Adrenal gland (tissue), 12 donors: Measurements from ENCODE around the gene LARGE1. TPM values are rescaled to one million over a fixed set of nuclear protein-coding genes. Genes with fewer than 3 reads are reported as not detected.
"Not testable (repeated sequence)": the region's sequence is repeated elsewhere in the genome, so short reads cannot be mapped to it uniquely, and the experiment has no call there.

ENCODE experiments used
- DNase-seq, 7 donors: peaks; one replicate each; pipeline ENCODE4 v3.0.0-alpha.2; 2019 to 2020
- H3K27ac ChIP-seq, 5 donors: fragments of 200-600 bp; sonication (generic) in 4 of 5; 1 replicate in 3 of 5; 2 replicates in 2 of 5; pipeline versions ENCODE4 v1.5.1 to v1.8.0; 2016 to 2020; ENCODE audit warnings: mild to moderate bottlenecking in 1 of 5
- H3K27me3 ChIP-seq: fragments of 200-600 bp; 2 replicates; pipeline ENCODE4 v1.8.0; 2021
- H3K36me3 ChIP-seq, 2 donors: fragments of 200-600 bp; replicated peaks in 1 of 2; 1 replicate in 1 of 2; 2 replicates in 1 of 2; pipeline versions ENCODE4 v1.5.1 to v1.8.0; 2018 to 2022
- H3K4me1 ChIP-seq, 2 donors: fragments of 200-600 bp; replicated peaks in 1 of 2; 1 replicate in 1 of 2; 2 replicates in 1 of 2; pipeline versions ENCODE4 v1.5.1 to v1.8.0; 2018 to 2021
- H3K4me3 ChIP-seq, 4 donors: fragments of 200-600 bp; sonication (generic) in 3 of 4; one replicate each; pipeline ENCODE4 v1.5.1; 2016 to 2018
- H3K9me3 ChIP-seq, 3 donors: fragments of 200-600 bp; sonication (generic) in 1 of 3; replicated peaks in 1 of 3; 1 replicate in 2 of 3; 2 replicates in 1 of 3; pipeline versions ENCODE4 v1.5.1 to v1.8.0; 2016 to 2021
- POLR2A ChIP-seq, 2 donors: fragments of 450-650 bp; IDR thresholded peaks; one replicate each; pipeline ENCODE4 v1.6.1; 2017; ENCODE audit warnings: antibody characterized with exemption in 2 of 2, mild to moderate bottlenecking in 2 of 2, moderate library complexity in 1 of 2
- WGBS, 4 donors: extraction: QIAGEN DNeasy Blood & Tissue Kit in 2 of 4; methylation state at CpG; one replicate each; pipeline versions ENCODE4 v1.1.5 to v1.1.7; 2013 to 2017; 5-methylcytosine and 5-hydroxymethylcytosine counted together
- intact Hi-C, 2 donors: fragments of 100-400 bp; cut with DNase I; formaldehyde crosslinking; loops; one replicate each; pipeline versions ENCODE4 v1.14.1 to v1.15.0; 2022 to 2023
- polyA plus RNA-seq, 3 donors: library from polyadenylated mRNA; stranded (reverse); fragments of 200-250 nt in 2 of 3; fragments of 350-450 nt in 1 of 3; fragmentation: Illumina TruSeq in 1 of 3; extraction: RNeasy Lipid Tissue Mini Kit (QIAGEN cat#74804) in 1 of 3; gene quantifications; one replicate each; pipeline ENCODE4 v1.2.3, GENCODE V29; 2013 to 2014
- total RNA-seq, 9 donors: library from RNA; depleted of rRNA in 4 of 9; stranded (reverse); fragments of >200 nt in 4 of 9; fragments of 120-200 nt in 1 of 9; fragmentation: NEBNext Ultra II Directional in 1 of 9; extraction: Animal tissue kit (Norgen Biotek cat#: 25700) in 1 of 9; gene quantifications; one replicate each; pipeline versions ENCODE4 v1.1.0 to v1.2.4, GENCODE V29; 2013 to 2023
- TF ChIP-seq, protein P1 (sequence below), 6 experiments: fragments of 450-650 bp in 4 of 6; fragments of 200-600 bp in 2 of 6; sonication (generic) in 1 of 6; IDR thresholded peaks; 1 replicate in 5 of 6; 2 replicates in 1 of 6; pipeline versions ENCODE4 v1.5.1 to v1.8.0; 2016 to 2021; ENCODE audit warnings: antibody characterized with exemption in 6 of 6, mild to moderate bottlenecking in 2 of 6, moderate library complexity in 1 of 6
- donor health status: healthy with polysubstance abuse.
- donor health status: Bipolar disorder and iron deficiency.
- donor health status: DM: yes; HTN: yes; CAD: no.
- donor health status: DM: no; HTN: no; CAD: no.
- donor health status: DM: no; HTN: no; CAD: no.
- donor health status: DM: yes; HTN: yes; CAD: no.

Gene LARGE1
- total and polyA plus RNA-seq, 12 donors: 3.4 to 67.6 (median 30.6) TPM

GRCh38 chr22:33860386-33860785 is 59.9 kb downstream of the LARGE1 start:
- no peak overlapping the region for H3K27ac ChIP-seq
- WGBS, 4 donors: 93 to 100% (median 95%) methylated on average over 4 to 8 of the region's 8 CpGs
- intact Hi-C loops: no loop called here
- no peaks in the 10 kb centered on the region for H3K9me3 ChIP-seq
- H3K27me3 ChIP-seq: no peaks in the 10 kb centered on the region
- no peak for TF ChIP-seq POLR2A (IDR thresholded peaks at IDR 0.05)
- TF ChIP-seq, protein P1, sequence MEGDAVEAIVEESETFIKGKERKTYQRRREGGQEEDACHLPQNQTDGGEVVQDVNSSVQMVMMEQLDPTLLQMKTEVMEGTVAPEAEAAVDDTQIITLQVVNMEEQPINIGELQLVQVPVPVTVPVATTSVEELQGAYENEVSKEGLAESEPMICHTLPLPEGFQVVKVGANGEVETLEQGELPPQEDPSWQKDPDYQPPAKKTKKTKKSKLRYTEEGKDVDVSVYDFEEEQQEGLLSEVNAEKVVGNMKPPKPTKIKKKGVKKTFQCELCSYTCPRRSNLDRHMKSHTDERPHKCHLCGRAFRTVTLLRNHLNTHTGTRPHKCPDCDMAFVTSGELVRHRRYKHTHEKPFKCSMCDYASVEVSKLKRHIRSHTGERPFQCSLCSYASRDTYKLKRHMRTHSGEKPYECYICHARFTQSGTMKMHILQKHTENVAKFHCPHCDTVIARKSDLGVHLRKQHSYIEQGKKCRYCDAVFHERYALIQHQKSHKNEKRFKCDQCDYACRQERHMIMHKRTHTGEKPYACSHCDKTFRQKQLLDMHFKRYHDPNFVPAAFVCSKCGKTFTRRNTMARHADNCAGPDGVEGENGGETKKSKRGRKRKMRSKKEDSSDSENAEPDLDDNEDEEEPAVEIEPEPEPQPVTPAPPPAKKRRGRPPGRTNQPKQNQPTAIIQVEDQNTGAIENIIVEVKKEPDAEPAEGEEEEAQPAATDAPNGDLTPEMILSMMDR (IDR thresholded peaks at IDR 0.05): no peak
- no peaks in the 10 kb centered on the region for H3K36me3 ChIP-seq
- no peak for DNase-seq
- H3K4me3 ChIP-seq: no peak overlapping the region
- peaks cover 0 to 12% of the 10 kb centered on the region in 2 donors for H3K4me1 ChIP-seq

GRCh38 chr22:33859311-33859710 is 61.0 kb downstream of the LARGE1 start:
- intact Hi-C loops: no loop called here
- Histone ChIP-seq H3K27me3 (no peaks in the 10 kb centered on the region), H3K36me3 (no peaks in the 10 kb centered on the region), H3K27ac (no peak overlapping the region), H3K4me1 (peaks cover 0 to 7% of the 10 kb centered on the region in 2 donors), H3K4me3 (no peak overlapping the region), H3K9me3 (no peaks in the 10 kb centered on the region)
- WGBS, 4 donors: 93 to 97% (median 94%) methylated on average over 6 of the region's 6 CpGs
- DNase-seq: no peak
- no peak for TF ChIP-seq POLR2A (IDR thresholded peaks at IDR 0.05)
- TF ChIP-seq, protein P1 (IDR thresholded peaks at IDR 0.05): no peak

DNA sequence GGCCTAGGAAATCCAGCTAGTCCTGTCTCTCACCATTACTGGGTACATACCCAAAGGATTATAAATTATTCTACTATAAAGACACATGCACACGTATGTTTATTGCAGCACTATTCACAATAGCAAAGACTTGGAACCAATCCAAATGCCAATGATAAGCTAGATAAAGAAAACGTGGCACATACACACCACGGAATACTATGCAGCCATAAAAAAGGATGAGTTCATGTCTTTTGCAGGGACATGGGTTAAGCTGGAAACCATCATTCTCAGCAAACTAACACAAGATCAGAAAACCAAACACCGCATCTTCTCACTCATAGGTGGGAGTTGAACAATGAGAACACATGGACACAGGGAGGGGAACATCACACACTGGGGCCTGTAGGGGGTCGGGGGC is 61.6 kb downstream of the LARGE1 start:
- intact Hi-C loops, H3K4me1 ChIP-seq, H3K9me3 ChIP-seq, DNase-seq, H3K4me3 ChIP-seq, H3K27me3 ChIP-seq, H3K27ac ChIP-seq, H3K36me3 ChIP-seq: not testable (repeated sequence)
- WGBS, 4 donors: 85 to 88% (median 87%) methylated on average over 5 of the region's 5 CpGs

DNA sequence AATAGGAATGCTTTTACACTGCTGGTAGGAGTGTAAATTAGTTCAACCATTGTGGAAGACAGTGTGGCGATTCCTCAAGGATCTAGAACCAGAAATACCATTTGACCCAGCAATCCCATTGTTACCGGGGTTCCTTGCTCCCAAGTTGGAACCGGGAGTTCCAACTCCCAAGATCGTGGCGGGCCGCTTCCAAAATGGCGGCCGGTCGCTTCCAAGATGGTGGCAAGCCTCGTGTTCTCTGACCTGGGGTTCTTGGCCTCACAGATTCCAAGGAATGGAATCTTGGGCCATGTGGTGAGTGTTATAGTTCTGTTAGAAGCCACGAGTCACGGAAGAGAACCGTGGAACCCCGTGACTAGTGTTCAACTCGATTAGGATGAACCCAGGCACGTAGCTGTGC is 62.5 kb downstream of the LARGE1 start:
- H3K27me3 ChIP-seq, H3K27ac ChIP-seq, H3K36me3 ChIP-seq, intact Hi-C loops, DNase-seq, H3K9me3 ChIP-seq, H3K4me1 ChIP-seq, H3K4me3 ChIP-seq: not testable (repeated sequence)
- 96 to 99% (median 97%) methylated on average over 16 of the region's 16 CpGs for WGBS, 4 donors

- Histone ChIP-seq H3K9me3 (no peaks in the 10 kb centered on the region), H3K36me3 (no peaks in the 10 kb centered on the region), H3K27ac (peak overlapping the region in 1 of 5 donors; percentile 63), H3K4me3 (no peak overlapping the region), H3K27me3 (no peaks in the 10 kb centered on the region), H3K4me1 (peaks cover 0 to 26% of the 10 kb centered on the region in 2 donors)
- WGBS, 4 donors: 94 to 98% (median 97%) methylated on average over 11 of the region's 11 CpGs
- intact Hi-C loops: no loop called here
- DNase-seq: no peak
- TF ChIP-seq, protein P1 (IDR thresholded peaks at IDR 0.05): no peak
- no peak for TF ChIP-seq POLR2A (IDR thresholded peaks at IDR 0.05)
Observed at GRCh38 chr22:33854724-33855123, 65.6 kb downstream of the LARGE1 start.
